HepG2 (cell line): ENCODE data around the gene PTPRCAP. TPM values are rescaled to one million over a fixed set of nuclear protein-coding genes. Genes with fewer than 3 reads are reported as not detected.

ENCODE experiments used
- HINFP ChIP-seq: sonication (generic); formaldehyde crosslinking; IDR thresholded peaks from 2 replicates; pipeline ENCODE4 v1.4.0; 2020; ENCODE audit warnings: low read depth, mild to moderate bottlenecking, missing genetic modification reagents
- NFAT5 ChIP-seq: sonication (generic); formaldehyde crosslinking; IDR thresholded peaks from 2 replicates; pipeline ENCODE4 v1.4.0; 2020; ENCODE audit warnings: missing genetic modification reagents
- SNAPC4 ChIP-seq: sonication (generic); formaldehyde crosslinking; IDR thresholded peaks from 2 replicates; pipeline ENCODE4 v1.4.0; 2020; ENCODE audit warnings: mild to moderate bottlenecking, missing genetic modification reagents
- TP53 ChIP-seq: sonication (generic); formaldehyde crosslinking; conservative IDR thresholded peaks from 2 replicates; pipeline ENCODE4 v1.4.0; 2020; ENCODE audit warnings: missing genetic modification reagents
- ZNF318 ChIP-seq: sonication (generic); formaldehyde crosslinking; IDR thresholded peaks from 2 replicates; pipeline ENCODE4 v1.4.0; 2020; ENCODE audit warnings: mild to moderate bottlenecking, missing genetic modification reagents
- polyA plus RNA-seq, 8 experiments: library from polyadenylated mRNA; depleted of rRNA in 3 of 8; stranded (reverse) in 7 of 8; unstranded in 1 of 8; fragments of >200 nt; fragmentation: Illumina TruSeq in 4 of 8; extraction: Trizol in 4 of 8; gene quantifications; 2 replicates each; pipeline versions ENCODE4 v1.2.1 to v1.2.3, GENCODE V29; 2011 to 2016; ENCODE audit warnings: low read depth in 4 of 8, missing spikeins in 1 of 8, mixed read lengths in 1 of 8; ENCODE audit not compliant: insufficient read depth in 1 of 8
- total RNA-seq, 5 experiments: library from RNA; depleted of rRNA; stranded (reverse); fragments of >200 nt; fragmentation: Illumina TruSeq; extraction: Trizol; gene quantifications; 2 replicates each; pipeline ENCODE4 v1.2.3, GENCODE V29; 2016; ENCODE audit warnings: low read depth in 1 of 5

Gene PTPRCAP
- total and polyA plus RNA-seq, 2 of the 13 experiments (the other 11 are each of a cell fraction or from before 2014, with no cell fraction given) = 0.60 to 0.70 TPM

GRCh38 chr11:67464411-67465188 lies 27.1 kb upstream of the PTPRCAP start (continued):
- TF ChIP-seq ZNF318 (CRISPR knock-in tag) (no peak), SNAPC4 (CRISPR knock-in tag) (0 out of 2 replicates have a peak, but pooled peaks have one; percentile 50), TP53 (CRISPR knock-in tag) (no peak), NFAT5 (CRISPR knock-in tag) (0 out of 2 replicates have a peak, but pooled peaks have one; percentile 18), HINFP (CRISPR knock-in tag) (no peak; the same call in none of the 2 replicates)
